HepG2 (cell line): ENCODE data around the gene ATP5MC2. TPM values are rescaled to one million over a fixed set of nuclear protein-coding genes. Genes with fewer than 3 reads are reported as not detected.

Experiments used
- CBX1 ChIP-seq: IDR thresholded peaks from one replicate; pipeline ENCODE4 v1.6.1; 2016; ENCODE audit warnings: antibody characterized with exemption, low read depth
- GABPA ChIP-seq, 2 experiments: IDR thresholded peaks; 2 replicates each; pipeline ENCODE4 v1.6.1; 2011 to 2016; ENCODE audit warnings: low read depth in 2 of 2, low read length in 1 of 2, missing biosample characterization in 1 of 2, missing genetic modification characterization in 1 of 2
- IKZF4 ChIP-seq: sonication (generic); formaldehyde crosslinking; IDR thresholded peaks from 2 replicates; pipeline ENCODE4 v1.5.1; 2020; ENCODE audit warnings: borderline replicate concordance, mild to moderate bottlenecking, low read depth, missing genetic modification reagents; ENCODE audit errors: not compliant biosample characterization
- JUN ChIP-seq: sonication (generic); formaldehyde crosslinking; IDR thresholded peaks from 2 replicates; pipeline ENCODE4 v1.4.0; 2020; ENCODE audit warnings: mild to moderate bottlenecking, missing genetic modification reagents
- MTA1 ChIP-seq: sonication (generic); formaldehyde crosslinking; IDR thresholded peaks from 2 replicates; pipeline ENCODE4 v1.4.0; 2020; ENCODE audit warnings: missing genetic modification reagents, mild to moderate bottlenecking, borderline replicate concordance
- NFE2L1 ChIP-seq: sonication (generic); formaldehyde crosslinking; IDR thresholded peaks from 2 replicates; pipeline ENCODE4 v1.4.0; 2020; ENCODE audit warnings: missing genetic modification reagents, mild to moderate bottlenecking, borderline replicate concordance
- PHF5A ChIP-seq: IDR thresholded peaks from one replicate; pipeline ENCODE4 v1.6.1; 2018; ENCODE audit warnings: low read depth, missing genetic modification reagents; ENCODE audit not compliant: unreplicated experiment
- SNAI1 ChIP-seq: sonication (generic); formaldehyde crosslinking; IDR thresholded peaks from 2 replicates; pipeline ENCODE4 v1.5.0; 2020; ENCODE audit warnings: mild to moderate bottlenecking, missing genetic modification reagents, borderline replicate concordance
- SP4 ChIP-seq: sonication (generic); formaldehyde crosslinking; IDR thresholded peaks from 2 replicates; pipeline ENCODE4 v1.8.1; 2023; ENCODE audit warnings: mild to moderate bottlenecking, missing genetic modification reagents
- ZNF883 ChIP-seq: sonication (generic); formaldehyde crosslinking; IDR thresholded peaks from 2 replicates; pipeline ENCODE4 v1.5.1; 2020; ENCODE audit warnings: mild to moderate bottlenecking, missing genetic modification reagents; ENCODE audit errors: not compliant biosample characterization
- polyA plus RNA-seq, 8 experiments: library from polyadenylated mRNA; depleted of rRNA in 3 of 8; stranded (reverse) in 7 of 8; unstranded in 1 of 8; fragments of >200 nt; fragmentation: Illumina TruSeq in 4 of 8; extraction: Trizol in 4 of 8; gene quantifications; 2 replicates each; pipeline versions ENCODE4 v1.2.1 to v1.2.3, GENCODE V29; 2011 to 2016; ENCODE audit warnings: low read depth in 4 of 8, missing spikeins in 1 of 8, mixed read lengths in 1 of 8; ENCODE audit not compliant: insufficient read depth in 1 of 8
- total RNA-seq, 5 experiments: library from RNA; depleted of rRNA; stranded (reverse); fragments of >200 nt; fragmentation: Illumina TruSeq; extraction: Trizol; gene quantifications; 2 replicates each; pipeline ENCODE4 v1.2.3, GENCODE V29; 2016; ENCODE audit warnings: low read depth in 1 of 5
- TF ChIP-seq, protein P1 (sequence below): sonication (generic); formaldehyde crosslinking; IDR thresholded peaks from 2 replicates; pipeline ENCODE4 v1.8.0; 2022; ENCODE audit warnings: missing genetic modification reagents, mild to moderate bottlenecking, moderate library complexity, borderline replicate concordance
- TF ChIP-seq, protein P2 (sequence below): sonication (generic); formaldehyde crosslinking; IDR thresholded peaks from 2 replicates; pipeline ENCODE4 v1.4.0; 2020; ENCODE audit warnings: missing genetic modification reagents, borderline replicate concordance
- TF ChIP-seq, protein P3 (sequence below): sonication (generic); formaldehyde crosslinking; IDR thresholded peaks from 2 replicates; pipeline ENCODE4 v1.4.0; 2020; ENCODE audit warnings: mild to moderate bottlenecking, missing genetic modification reagents, borderline replicate concordance
- TF ChIP-seq, protein P4 (sequence below), 2 experiments: IDR thresholded peaks; 2 replicates each; pipeline ENCODE4 v1.6.1; 2011 to 2012; ENCODE audit warnings: low read length in 2 of 2, borderline replicate concordance in 1 of 2, low read depth in 1 of 2, mild to moderate bottlenecking in 1 of 2, moderate library complexity in 1 of 2

Gene ATP5MC2
- total and polyA plus RNA-seq, 2 of the 13 experiments (the other 11 are each of a cell fraction or from before 2014, with no cell fraction given): 230 to 257 TPM

DNA sequence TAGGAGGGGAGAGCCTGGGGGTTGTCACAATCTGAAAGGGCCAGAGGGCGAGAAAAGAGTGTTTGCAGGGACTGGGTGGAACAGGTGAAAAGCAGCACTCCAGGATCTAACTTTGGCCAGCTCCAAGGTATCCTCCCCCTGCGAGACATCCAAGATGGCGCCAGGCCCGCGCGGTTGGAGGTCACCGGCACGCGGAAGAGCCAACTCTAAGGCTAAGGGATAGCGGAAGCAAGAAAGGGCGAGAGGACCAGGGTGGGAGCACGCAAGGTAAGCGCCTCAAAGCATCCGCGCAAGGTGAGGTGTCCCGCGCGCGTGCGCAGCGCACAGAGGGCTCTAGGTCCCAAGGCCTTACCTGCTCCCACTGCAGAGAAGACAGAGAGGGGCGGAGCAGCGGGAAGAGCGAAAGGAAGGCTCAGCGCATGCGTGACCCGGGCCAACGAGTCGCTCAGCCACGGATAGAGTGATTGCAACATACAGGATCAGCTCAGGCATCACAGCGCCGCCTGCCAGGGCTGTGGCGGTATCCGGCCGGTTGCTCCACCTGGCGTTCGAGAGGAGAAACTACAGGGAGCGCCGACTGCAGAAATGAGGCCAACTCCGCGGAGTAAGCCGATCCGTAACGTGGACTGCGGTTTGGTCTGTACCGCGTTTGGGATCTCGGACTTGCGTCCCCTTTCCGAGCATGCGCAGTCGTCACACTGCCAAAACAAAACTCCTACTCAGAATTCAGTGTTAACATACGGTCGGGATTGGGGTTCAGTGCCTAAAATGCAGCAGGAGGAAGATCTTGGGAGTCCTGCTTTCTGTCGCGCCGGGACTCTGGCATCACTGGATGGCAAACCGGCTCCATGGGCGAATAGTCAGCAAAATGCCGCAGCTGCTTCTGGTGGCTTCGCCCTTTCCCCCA is at the start of gene ATP5MC2 (continued):
- TF ChIP-seq, protein P1, sequence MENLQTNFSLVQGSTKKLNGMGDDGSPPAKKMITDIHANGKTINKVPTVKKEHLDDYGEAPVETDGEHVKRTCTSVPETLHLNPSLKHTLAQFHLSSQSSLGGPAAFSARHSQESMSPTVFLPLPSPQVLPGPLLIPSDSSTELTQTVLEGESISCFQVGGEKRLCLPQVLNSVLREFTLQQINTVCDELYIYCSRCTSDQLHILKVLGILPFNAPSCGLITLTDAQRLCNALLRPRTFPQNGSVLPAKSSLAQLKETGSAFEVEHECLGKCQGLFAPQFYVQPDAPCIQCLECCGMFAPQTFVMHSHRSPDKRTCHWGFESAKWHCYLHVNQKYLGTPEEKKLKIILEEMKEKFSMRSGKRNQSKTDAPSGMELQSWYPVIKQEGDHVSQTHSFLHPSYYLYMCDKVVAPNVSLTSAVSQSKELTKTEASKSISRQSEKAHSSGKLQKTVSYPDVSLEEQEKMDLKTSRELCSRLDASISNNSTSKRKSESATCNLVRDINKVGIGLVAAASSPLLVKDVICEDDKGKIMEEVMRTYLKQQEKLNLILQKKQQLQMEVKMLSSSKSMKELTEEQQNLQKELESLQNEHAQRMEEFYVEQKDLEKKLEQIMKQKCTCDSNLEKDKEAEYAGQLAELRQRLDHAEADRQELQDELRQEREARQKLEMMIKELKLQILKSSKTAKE: no peak
- TF ChIP-seq ZNF883 (CRISPR knock-in tag) (peak; percentile 96), JUN (CRISPR knock-in tag) (peak; percentile 55; the same call in 1 of the 2 replicates), CBX1 (peak; percentile 76), SP4 (CRISPR knock-in tag) (peak; percentile 90), NFE2L1 (CRISPR knock-in tag) (peak; percentile 88; the same call in 1 of the 2 replicates), MTA1 (CRISPR knock-in tag) (peak; percentile 83; the same call in 1 of the 2 replicates), SNAI1 (peak; percentile 94; the same call in 1 of the 2 replicates), IKZF4 (CRISPR knock-in tag) (peak; percentile 84), PHF5A (CRISPR knock-in tag) (peak; percentile 97), GABPA (IDR thresholded peaks at IDR 0.05; ENCODE audit: low read depth, low read length) (no peak), GABPA (CRISPR knock-in tag; IDR thresholded peaks at IDR 0.05; ENCODE audit: low read depth) (peak; percentile 70)
- TF ChIP-seq, protein P2, sequence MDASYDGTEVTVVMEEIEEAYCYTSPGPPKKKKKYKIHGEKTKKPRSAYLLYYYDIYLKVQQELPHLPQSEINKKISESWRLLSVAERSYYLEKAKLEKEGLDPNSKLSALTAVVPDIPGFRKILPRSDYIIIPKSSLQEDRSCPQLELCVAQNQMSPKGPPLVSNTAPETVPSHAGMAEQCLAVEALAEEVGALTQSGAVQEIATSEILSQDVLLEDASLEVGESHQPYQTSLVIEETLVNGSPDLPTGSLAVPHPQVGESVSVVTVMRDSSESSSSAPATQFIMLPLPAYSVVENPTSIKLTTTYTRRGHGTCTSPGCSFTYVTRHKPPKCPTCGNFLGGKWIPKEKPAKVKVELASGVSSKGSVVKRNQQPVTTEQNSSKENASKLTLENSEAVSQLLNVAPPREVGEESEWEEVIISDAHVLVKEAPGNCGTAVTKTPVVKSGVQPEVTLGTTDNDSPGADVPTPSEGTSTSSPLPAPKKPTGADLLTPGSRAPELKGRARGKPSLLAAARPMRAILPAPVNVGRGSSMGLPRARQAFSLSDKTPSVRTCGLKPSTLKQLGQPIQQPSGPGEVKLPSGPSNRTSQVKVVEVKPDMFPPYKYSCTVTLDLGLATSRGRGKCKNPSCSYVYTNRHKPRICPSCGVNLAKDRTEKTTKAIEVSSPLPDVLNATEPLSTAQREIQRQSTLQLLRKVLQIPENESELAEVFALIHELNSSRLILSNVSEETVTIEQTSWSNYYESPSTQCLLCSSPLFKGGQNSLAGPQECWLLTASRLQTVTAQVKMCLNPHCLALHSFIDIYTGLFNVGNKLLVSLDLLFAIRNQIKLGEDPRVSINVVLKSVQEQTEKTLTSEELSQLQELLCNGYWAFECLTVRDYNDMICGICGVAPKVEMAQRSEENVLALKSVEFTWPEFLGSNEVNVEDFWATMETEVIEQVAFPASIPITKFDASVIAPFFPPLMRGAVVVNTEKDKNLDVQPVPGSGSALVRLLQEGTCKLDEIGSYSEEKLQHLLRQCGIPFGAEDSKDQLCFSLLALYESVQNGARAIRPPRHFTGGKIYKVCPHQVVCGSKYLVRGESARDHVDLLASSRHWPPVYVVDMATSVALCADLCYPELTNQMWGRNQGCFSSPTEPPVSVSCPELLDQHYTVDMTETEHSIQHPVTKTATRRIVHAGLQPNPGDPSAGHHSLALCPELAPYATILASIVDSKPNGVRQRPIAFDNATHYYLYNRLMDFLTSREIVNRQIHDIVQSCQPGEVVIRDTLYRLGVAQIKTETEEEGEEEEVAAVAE (CRISPR knock-in tag): no peak; the same call in 1 of the 2 replicates
- TF ChIP-seq, protein P3, sequence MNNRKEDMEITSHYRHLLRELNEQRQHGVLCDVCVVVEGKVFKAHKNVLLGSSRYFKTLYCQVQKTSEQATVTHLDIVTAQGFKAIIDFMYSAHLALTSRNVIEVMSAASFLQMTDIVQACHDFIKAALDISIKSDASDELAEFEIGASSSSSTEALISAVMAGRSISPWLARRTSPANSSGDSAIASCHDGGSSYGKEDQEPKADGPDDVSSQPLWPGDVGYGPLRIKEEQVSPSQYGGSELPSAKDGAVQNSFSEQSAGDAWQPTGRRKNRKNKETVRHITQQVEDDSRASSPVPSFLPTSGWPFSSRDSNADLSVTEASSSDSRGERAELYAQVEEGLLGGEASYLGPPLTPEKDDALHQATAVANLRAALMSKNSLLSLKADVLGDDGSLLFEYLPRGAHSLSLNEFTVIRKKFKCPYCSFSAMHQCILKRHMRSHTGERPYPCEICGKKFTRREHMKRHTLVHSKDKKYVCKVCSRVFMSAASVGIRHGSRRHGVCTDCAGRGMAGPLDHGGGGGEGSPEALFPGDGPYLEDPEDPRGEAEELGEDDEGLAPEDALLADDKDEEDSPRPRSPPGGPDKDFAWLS: 0 out of 2 replicates have a peak, but pooled peaks have one; percentile 14
- TF ChIP-seq, protein P4, sequence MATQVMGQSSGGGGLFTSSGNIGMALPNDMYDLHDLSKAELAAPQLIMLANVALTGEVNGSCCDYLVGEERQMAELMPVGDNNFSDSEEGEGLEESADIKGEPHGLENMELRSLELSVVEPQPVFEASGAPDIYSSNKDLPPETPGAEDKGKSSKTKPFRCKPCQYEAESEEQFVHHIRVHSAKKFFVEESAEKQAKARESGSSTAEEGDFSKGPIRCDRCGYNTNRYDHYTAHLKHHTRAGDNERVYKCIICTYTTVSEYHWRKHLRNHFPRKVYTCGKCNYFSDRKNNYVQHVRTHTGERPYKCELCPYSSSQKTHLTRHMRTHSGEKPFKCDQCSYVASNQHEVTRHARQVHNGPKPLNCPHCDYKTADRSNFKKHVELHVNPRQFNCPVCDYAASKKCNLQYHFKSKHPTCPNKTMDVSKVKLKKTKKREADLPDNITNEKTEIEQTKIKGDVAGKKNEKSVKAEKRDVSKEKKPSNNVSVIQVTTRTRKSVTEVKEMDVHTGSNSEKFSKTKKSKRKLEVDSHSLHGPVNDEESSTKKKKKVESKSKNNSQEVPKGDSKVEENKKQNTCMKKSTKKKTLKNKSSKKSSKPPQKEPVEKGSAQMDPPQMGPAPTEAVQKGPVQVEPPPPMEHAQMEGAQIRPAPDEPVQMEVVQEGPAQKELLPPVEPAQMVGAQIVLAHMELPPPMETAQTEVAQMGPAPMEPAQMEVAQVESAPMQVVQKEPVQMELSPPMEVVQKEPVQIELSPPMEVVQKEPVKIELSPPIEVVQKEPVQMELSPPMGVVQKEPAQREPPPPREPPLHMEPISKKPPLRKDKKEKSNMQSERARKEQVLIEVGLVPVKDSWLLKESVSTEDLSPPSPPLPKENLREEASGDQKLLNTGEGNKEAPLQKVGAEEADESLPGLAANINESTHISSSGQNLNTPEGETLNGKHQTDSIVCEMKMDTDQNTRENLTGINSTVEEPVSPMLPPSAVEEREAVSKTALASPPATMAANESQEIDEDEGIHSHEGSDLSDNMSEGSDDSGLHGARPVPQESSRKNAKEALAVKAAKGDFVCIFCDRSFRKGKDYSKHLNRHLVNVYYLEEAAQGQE (IDR thresholded peaks at IDR 0.05; ENCODE audit: borderline replicate concordance in 1 of 2, low read depth in 1 of 2, low read length in 2 of 2): peak in 1 of 2 experiments; percentile 61; a peak in 1 of 4 replicates
